ENCODE data around the gene SLC49A3. TPM values are rescaled to one million over a fixed set of nuclear protein-coding genes. Genes with fewer than 3 reads are reported as not detected.
"Not testable (repeated sequence)": the region's sequence is repeated elsewhere in the genome, so short reads cannot be mapped to it uniquely, and the experiment has no call there.

Gene SLC49A3
- total RNA-seq, 1 donor from 2014 or later, result 0.72 TPM

DNA sequence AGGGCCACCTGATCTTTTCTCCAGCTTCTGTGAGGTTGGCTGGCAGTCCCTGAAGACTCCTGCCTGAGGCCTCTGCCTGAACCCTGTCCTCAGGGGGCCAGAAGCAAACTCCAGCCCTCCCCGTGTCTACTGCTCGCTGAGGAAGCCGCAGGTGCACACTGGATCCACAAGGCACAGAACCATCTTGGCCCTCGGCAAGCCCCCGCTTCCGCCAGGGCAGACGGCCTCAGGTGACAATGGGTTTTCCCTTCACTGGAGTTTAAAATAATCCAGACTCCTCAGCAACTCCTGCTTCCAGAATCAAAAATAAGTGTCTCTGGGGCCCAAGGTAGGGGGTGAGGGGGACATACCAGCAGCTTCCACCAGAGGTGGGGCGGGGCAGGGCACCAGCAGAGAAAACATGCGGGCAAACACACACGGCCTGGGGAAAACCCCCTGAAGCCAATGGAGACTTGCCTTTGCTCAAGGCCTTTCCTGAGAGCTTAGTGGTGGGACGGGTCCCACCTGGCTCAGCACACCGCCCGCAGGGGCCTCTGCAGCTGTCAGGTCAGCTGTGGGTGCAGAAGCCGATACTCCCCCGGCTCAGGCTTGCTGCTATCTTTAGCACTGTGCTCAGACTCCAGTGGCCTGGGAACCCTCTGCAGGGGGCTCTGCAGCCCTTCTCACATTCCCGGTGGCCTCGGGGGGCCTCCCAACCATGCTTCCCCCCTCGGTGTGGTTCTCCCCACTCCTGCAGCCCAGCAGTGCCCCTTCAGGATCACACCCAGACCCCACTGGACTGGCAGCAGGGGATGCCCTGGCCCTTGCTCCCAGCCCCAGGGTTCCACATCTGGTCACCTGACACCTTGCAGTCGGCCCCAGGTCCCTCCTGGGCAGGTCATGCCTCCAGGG, 12.7 kb downstream of the SLC49A3 start:
- peaks cover 8% of the 10 kb centered on the region for H3K4me1 Mint-ChIP-seq
- H3K9me3 Mint-ChIP-seq, result no peaks in the 10 kb centered on the region
- H3K36me3 Mint-ChIP-seq (ENCODE audit: low read depth), result peaks cover 13% of the 10 kb centered on the region
- no peak for DNase-seq
- peak overlapping the region; percentile 91 for H3K27ac Mint-ChIP-seq
- H3K4me3 Mint-ChIP-seq, result peak overlapping the region; percentile 88
- intact Hi-C loops (cut with micrococcal nuclease), result loop anchor here (2.0 to 10.0 kb wide), 3 partner anchors 29 to 257 kb away; partner anchors contain the start of genes GAK, PCGF3 and TMEM175
- no peaks in the 10 kb centered on the region for H3K27me3 Mint-ChIP-seq

GRCh38 chr4:675036-675882, 13.7 kb downstream of the SLC49A3 start:
- Mint-ChIP-seq H3K27ac (peak overlapping the region; percentile 91), H3K27me3 (no peaks in the 10 kb centered on the region), H3K4me1 (peaks cover 8% of the 10 kb centered on the region), H3K36me3 (ENCODE audit: low read depth) (peaks cover 22% of the 10 kb centered on the region), H3K4me3 (peak overlapping the region; percentile 88), H3K9me3 (no peaks in the 10 kb centered on the region)
- DNase-seq, result peak; percentile 64
- intact Hi-C loops (cut with micrococcal nuclease), result loop anchor here (2.0 to 10.0 kb wide), 3 partner anchors 30 to 258 kb away; partner anchors contain the start of genes GAK, PCGF3 and TMEM175

DNA sequence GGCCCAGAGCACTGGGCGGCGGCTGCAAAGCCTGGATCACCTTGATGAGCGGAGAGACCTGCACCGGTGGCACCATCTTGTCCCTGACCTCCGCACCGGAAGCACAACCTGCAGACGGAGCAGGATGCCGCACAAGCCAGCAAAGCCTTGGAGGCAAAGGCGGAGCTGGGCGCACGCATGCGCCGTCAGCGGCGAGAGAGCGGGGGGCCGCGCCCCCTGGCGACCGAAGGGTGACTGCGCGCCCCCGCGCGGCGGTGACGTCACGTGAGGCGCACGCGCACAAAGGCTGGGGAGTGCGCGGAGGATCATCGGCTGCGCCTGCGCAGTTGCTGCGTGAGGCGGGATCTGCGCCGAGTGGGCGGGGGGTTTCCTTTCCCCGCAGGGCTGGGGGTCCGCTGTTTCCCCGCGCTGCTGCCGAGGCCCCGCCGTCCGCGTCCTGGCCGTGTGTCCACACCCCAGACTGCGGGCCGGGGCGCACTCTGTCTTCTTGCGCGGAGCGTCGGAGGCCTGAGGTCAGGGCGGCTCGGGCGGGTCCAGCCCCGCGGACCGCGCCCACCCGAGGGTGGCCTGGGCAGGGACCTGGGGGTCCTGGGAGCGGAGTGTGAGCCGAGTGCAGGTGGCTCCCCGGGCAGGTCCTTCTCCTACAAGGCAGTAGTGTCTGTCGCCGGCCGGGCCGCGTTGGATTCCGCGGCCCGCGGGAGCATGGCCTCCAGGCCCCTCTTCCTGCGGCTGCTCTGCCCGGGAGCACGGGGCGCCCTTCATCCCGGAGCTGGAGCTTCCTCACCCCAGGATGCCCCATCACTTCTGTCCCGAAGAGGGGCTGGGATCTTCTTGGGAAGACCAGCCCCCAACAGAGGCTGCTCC, 14.5 kb downstream of the SLC49A3 start, which contains the start of the genes ATP5ME and MYL5:
ATP5ME (minus strand) TSS at position 105 of the 864 bp plus-strand sequence; CDS start at position 76, 29 bp downstream.
MYL5 (plus strand) TSS at position 371 of the 864 bp plus-strand sequence. CDS start 3,485 bp downstream, outside the sequence.
- Mint-ChIP-seq H3K27me3 (no peaks in the 10 kb centered on the region), H3K4me3 (peak within 1 kb of the TSS; percentile 88), H3K9me3 (no peaks in the 10 kb centered on the region), H3K36me3 (ENCODE audit: low read depth) (peaks cover 24% of the 10 kb centered on the region), H3K27ac (peak within 1 kb of the TSS; percentile 91), H3K4me1 (peaks cover 8% of the 10 kb centered on the region)
- peak; percentile 99 for DNase-seq
- intact Hi-C loops (cut with micrococcal nuclease), result loop anchor here (1.0 to 10.0 kb wide), 10 partner anchors 10 to 430 kb away; partner anchors contain the start of genes GAK, IDUA, PCGF3 and PIGG

DNA sequence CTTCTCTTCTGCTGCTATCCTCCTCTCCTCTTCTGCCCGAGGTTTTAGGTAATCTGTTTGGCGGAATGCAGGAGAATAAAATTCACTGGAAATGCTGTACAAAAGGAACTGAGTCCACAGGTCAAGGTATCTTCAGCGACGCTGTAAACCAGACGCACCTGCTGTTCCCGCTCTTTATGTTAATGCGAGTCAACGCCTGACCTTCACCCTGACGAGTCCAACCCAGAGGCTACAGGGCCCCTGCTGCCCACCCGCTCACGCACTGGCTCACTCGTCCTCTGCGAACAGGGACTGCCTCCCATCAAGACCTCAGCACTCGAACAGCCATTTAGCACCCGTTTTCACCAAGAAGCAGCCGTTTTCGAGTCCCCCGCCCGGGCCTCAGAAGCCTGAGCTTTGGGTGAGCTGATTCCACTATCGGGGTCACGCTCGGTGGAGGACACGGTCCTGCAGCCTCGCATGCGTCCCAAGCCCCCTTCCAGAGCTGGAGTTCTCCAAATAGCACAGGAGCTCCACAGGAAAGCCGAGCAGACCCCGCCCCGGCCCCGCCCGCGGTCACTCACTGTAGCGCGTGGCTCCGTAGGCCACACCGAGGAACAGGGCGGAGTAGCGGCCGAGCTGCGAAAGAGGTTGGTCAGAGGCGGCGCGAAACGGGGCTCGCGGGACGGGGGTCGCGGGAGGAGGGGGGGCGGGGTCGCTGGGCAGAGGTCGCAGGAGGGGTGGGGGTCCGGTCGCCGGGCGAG, 15.4 kb downstream of the SLC49A3 start:
- DNase-seq, result peak; percentile 76
- peaks cover 8% of the 10 kb centered on the region for H3K4me1 Mint-ChIP-seq
- no peaks in the 10 kb centered on the region for H3K9me3 Mint-ChIP-seq
- peak overlapping the region; percentile 88 for H3K4me3 Mint-ChIP-seq
- intact Hi-C loops (cut with micrococcal nuclease), result loop anchor here (1.0 to 10.0 kb wide), 10 partner anchors 9 to 429 kb away; partner anchors contain the start of genes GAK, IDUA, PCGF3 and PIGG
- H3K27ac Mint-ChIP-seq, result peak overlapping the region; percentile 84
- H3K27me3 Mint-ChIP-seq, result no peaks in the 10 kb centered on the region
- H3K36me3 Mint-ChIP-seq (ENCODE audit: low read depth), result peaks cover 24% of the 10 kb centered on the region

DNA sequence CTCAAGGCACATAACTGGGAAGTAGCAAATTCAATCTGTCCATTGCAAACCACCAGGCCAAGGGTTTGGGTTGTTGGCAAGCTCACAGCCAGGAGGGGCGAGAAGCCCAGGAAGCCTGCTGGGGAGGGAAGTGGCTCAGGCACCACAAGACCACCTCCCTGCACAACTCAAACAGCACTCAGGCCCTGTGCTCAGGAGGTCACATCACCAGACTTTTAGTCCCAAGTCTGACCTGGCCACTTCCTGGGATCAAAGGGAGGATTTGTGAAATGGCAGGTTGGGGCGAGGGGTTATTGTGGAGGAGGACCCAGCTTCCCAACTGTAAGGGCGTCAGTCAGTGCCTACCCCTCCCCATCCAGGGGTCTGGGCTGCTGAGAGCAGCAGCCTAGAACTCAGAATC, 17.2 kb downstream of the SLC49A3 start:
- Mint-ChIP-seq H3K27me3 (no peaks in the 10 kb centered on the region), H3K9me3 (no peaks in the 10 kb centered on the region), H3K27ac (no peak overlapping the region), H3K4me1 (peaks cover 8% of the 10 kb centered on the region), H3K4me3 (no peak overlapping the region), H3K36me3 (ENCODE audit: low read depth) (peaks cover 24% of the 10 kb centered on the region)
- intact Hi-C loops (cut with micrococcal nuclease), result loop anchor here (5.0 to 10.0 kb wide), 3 partner anchors 111 to 316 kb away; partner anchors contain the start of gene IDUA
- DNase-seq, result no peak

GRCh38 chr4:669806-670559, 19.0 kb downstream of the SLC49A3 start:
- peaks cover 22% of the 10 kb centered on the region for H3K36me3 Mint-ChIP-seq (ENCODE audit: low read depth)
- H3K27ac Mint-ChIP-seq, DNase-seq, H3K9me3 Mint-ChIP-seq, H3K27me3 Mint-ChIP-seq, H3K4me3 Mint-ChIP-seq, H3K4me1 Mint-ChIP-seq: not testable (repeated sequence)
- intact Hi-C loops (cut with micrococcal nuclease), result loop anchor here (5.0 to 10.0 kb wide), 3 partner anchors 112 to 317 kb away; partner anchors contain the start of gene IDUA

- H3K27ac Mint-ChIP-seq; intact Hi-C loops (cut with micrococcal nuclease); DNase-seq; H3K4me3 Mint-ChIP-seq; H3K27me3 Mint-ChIP-seq; H3K4me1 Mint-ChIP-seq; H3K9me3 Mint-ChIP-seq: not testable (repeated sequence)
- peaks cover 17% of the 10 kb centered on the region for H3K36me3 Mint-ChIP-seq (ENCODE audit: low read depth)
Measured at GRCh38 chr4:668219-668618, 20.7 kb downstream of the SLC49A3 start.

DNA sequence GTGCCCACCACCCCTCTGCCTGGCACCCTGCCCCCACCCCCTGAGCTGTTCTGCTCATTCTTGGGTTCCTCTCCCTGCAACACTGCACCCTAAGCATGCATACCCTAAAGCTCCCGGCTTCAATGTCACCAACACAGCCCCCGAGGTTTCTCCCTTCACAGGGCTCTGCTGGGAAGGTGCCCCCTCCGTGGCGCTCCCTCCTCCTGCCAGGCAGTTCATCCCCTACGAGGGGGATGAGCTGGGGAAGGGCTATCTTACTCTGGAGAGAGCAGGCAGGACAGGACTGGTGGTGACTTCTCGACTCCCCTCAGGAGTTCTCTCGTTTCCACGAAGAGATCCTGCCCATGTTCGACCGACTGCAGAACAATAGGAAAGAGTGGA, 21.4 kb downstream of the SLC49A3 start:
- Mint-ChIP-seq H3K27me3 (no peaks in the 10 kb centered on the region), H3K4me3 (no peak overlapping the region), H3K9me3 (no peaks in the 10 kb centered on the region), H3K4me1 (peaks cover 6% of the 10 kb centered on the region), H3K36me3 (ENCODE audit: low read depth) (peaks cover 14% of the 10 kb centered on the region), H3K27ac (no peak overlapping the region)
- DNase-seq, result no peak
- intact Hi-C loops (cut with micrococcal nuclease), result no loop called here

- DNase-seq, result no peak
- intact Hi-C loops (cut with micrococcal nuclease), result no loop called here
- H3K4me1 Mint-ChIP-seq, result peaks cover 6% of the 10 kb centered on the region
- no peaks in the 10 kb centered on the region for H3K27me3 Mint-ChIP-seq
- peaks cover 11% of the 10 kb centered on the region for H3K36me3 Mint-ChIP-seq (ENCODE audit: low read depth)
- H3K27ac Mint-ChIP-seq, result no peak overlapping the region
- no peak overlapping the region for H3K4me3 Mint-ChIP-seq
- H3K9me3 Mint-ChIP-seq, result no peaks in the 10 kb centered on the region
Measured at GRCh38 chr4:666822-667544, 22.0 kb downstream of the SLC49A3 start.

DNA sequence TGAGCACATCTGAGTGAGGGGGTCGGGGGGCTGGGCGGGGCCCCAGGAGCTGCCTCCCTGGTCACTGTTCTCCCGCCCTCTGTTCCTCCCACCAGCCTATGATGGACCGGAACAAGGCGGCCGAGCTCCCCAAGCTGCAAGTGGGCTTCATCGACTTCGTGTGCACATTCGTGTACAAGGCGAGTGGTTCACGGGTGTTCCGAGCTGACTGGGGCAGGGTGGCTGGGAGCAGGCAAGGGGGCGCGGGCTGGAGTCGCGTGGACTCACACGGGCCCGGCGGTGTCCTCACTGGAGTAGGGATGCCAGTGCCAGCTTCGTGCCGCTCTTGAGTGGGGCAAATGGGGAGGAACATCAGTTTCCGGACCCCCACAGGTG, 22.5 kb downstream of the SLC49A3 start:
- H3K27ac Mint-ChIP-seq, result no peak overlapping the region
- H3K36me3 Mint-ChIP-seq (ENCODE audit: low read depth), result peaks cover 11% of the 10 kb centered on the region
- H3K9me3 Mint-ChIP-seq, result no peaks in the 10 kb centered on the region
- no peaks in the 10 kb centered on the region for H3K27me3 Mint-ChIP-seq
- H3K4me3 Mint-ChIP-seq, result no peak overlapping the region
- H3K4me1 Mint-ChIP-seq, result peaks cover 6% of the 10 kb centered on the region
- no peak for DNase-seq
- intact Hi-C loops (cut with micrococcal nuclease), result no loop called here

- intact Hi-C loops (cut with micrococcal nuclease), result no loop called here
- peaks cover 9% of the 10 kb centered on the region for H3K36me3 Mint-ChIP-seq (ENCODE audit: low read depth)
- peaks cover 6% of the 10 kb centered on the region for H3K4me1 Mint-ChIP-seq
- no peak overlapping the region for H3K27ac Mint-ChIP-seq
- peaks cover 2% of the 10 kb centered on the region for H3K9me3 Mint-ChIP-seq
- no peaks in the 10 kb centered on the region for H3K27me3 Mint-ChIP-seq
- H3K4me3 Mint-ChIP-seq, result no peak overlapping the region
- no peak for DNase-seq
Measured at GRCh38 chr4:665751-666435, 23.1 kb downstream of the SLC49A3 start.
